ENCODE measurements around the gene BANK1. TPM values are rescaled to one million over a fixed set of nuclear protein-coding genes. Genes with fewer than 3 reads are reported as not detected.

The BANK1 gene
- polyA plus RNA-seq, 1 experiment: 0.40 TPM

GRCh38 chr4:101762534-101762933 is 28.0 kb upstream of the BANK1 start:
- CTCF ChIA-PET: no interaction called here
- no peak for DNase-seq (ENCODE audit: low read depth)
- TF ChIP-seq CTCF (IDR thresholded peaks at IDR 0.05; ENCODE audit: insufficient read depth, low read depth, low read length): no peak
- Histone ChIP-seq H3K4me3 (ENCODE audit: low read depth, low read length) (no peak overlapping the region), H3K36me3 (ENCODE audit: control insufficient read depth, insufficient read depth, low read length) (no peaks in the 10 kb centered on the region), H3K27me3 (ENCODE audit: control insufficient read depth, insufficient read depth, low read length) (no peaks in the 10 kb centered on the region)
- POLR2A ChIA-PET: no interaction called here

- no peak for DNase-seq (ENCODE audit: low read depth)
- CTCF ChIA-PET: no interaction called here
- POLR2A ChIA-PET: no interaction called here
Observed at GRCh38 chr4:101763576-101763975, 27.0 kb upstream of the BANK1 start.

GRCh38 chr4:101774807-101775206 is 15.7 kb upstream of the BANK1 start:
- TF ChIP-seq CTCF (IDR thresholded peaks at IDR 0.05; ENCODE audit: insufficient read depth, low read depth, low read length): no peak
- peak; percentile 22 for DNase-seq (ENCODE audit: low read depth)
- Histone ChIP-seq H3K4me3 (ENCODE audit: low read depth, low read length) (no peak overlapping the region), H3K27me3 (ENCODE audit: control insufficient read depth, insufficient read depth, low read length) (no peaks in the 10 kb centered on the region), H3K36me3 (ENCODE audit: control insufficient read depth, insufficient read depth, low read length) (no peaks in the 10 kb centered on the region)
- ChIA-PET CTCF (no interaction called here), POLR2A (no interaction called here)

More at GRCh38 chr4:101763576-101763975, 27.0 kb upstream of the BANK1 start:
- H3K36me3 ChIP-seq (ENCODE audit: control insufficient read depth, insufficient read depth, low read length): no peaks in the 10 kb centered on the region
- H3K27me3 ChIP-seq (ENCODE audit: control insufficient read depth, insufficient read depth, low read length): no peaks in the 10 kb centered on the region
- H3K4me3 ChIP-seq (ENCODE audit: low read depth, low read length): no peak overlapping the region
- no peak for TF ChIP-seq CTCF (IDR thresholded peaks at IDR 0.05; ENCODE audit: insufficient read depth, low read depth, low read length)

- H3K4me3 ChIP-seq (ENCODE audit: low read depth, low read length): no peak overlapping the region
- no peaks in the 10 kb centered on the region for H3K27me3 ChIP-seq (ENCODE audit: control insufficient read depth, insufficient read depth, low read length)
- ChIA-PET CTCF (interaction anchor here (1.2 to 1.7 kb wide), 2 partner anchors 8 to 16 kb away, joined by 3 read pairs; no protein-coding TSS in a partner anchor), POLR2A (no interaction called here)
- no peak for DNase-seq (ENCODE audit: low read depth)
- TF ChIP-seq CTCF (IDR thresholded peaks at IDR 0.05; ENCODE audit: insufficient read depth, low read depth, low read length): no peak
- no peaks in the 10 kb centered on the region for H3K36me3 ChIP-seq (ENCODE audit: control insufficient read depth, insufficient read depth, low read length)
Observed at GRCh38 chr4:101777431-101777830, 13.1 kb upstream of the BANK1 start.

- ChIA-PET CTCF (no interaction called here), POLR2A (no interaction called here)
- H3K4me3 ChIP-seq (ENCODE audit: low read depth, low read length): no peak overlapping the region
- H3K36me3 ChIP-seq (ENCODE audit: control insufficient read depth, insufficient read depth, low read length): no peaks in the 10 kb centered on the region
- DNase-seq (ENCODE audit: low read depth): no peak
- no peak for TF ChIP-seq CTCF (IDR thresholded peaks at IDR 0.05; ENCODE audit: insufficient read depth, low read depth, low read length)
- H3K27me3 ChIP-seq (ENCODE audit: control insufficient read depth, insufficient read depth, low read length): no peaks in the 10 kb centered on the region
Observed at GRCh38 chr4:101780284-101780683, 10.2 kb upstream of the BANK1 start.
